HG03457 (cell line): Measurements from ENCODE around the gene FOSB.
"Not testable (repeated sequence)": the region's sequence is repeated elsewhere in the genome, so short reads cannot be mapped to it uniquely, and the experiment has no call there.

ENCODE experiments used
- ATAC-seq: cut with Tn5 transposase; IDR thresholded peaks from one replicate; pipeline ENCODE4 v1.9.1; 2021; ENCODE audit warnings: moderate number of reproducible peaks; ENCODE audit not compliant: unreplicated experiment

FOSB gene

GRCh38 chr19:45467456-45468158, at the start of gene FOSB:
Gene FOSB, plus strand, starts transcription at chr19:45467996. Its CDS starts 591 bp downstream, at chr19:45468587.
- no peak for ATAC-seq

- no peak for ATAC-seq
Observed at GRCh38 chr19:45418802-45419201, 49.0 kb upstream of the FOSB start.

DNA sequence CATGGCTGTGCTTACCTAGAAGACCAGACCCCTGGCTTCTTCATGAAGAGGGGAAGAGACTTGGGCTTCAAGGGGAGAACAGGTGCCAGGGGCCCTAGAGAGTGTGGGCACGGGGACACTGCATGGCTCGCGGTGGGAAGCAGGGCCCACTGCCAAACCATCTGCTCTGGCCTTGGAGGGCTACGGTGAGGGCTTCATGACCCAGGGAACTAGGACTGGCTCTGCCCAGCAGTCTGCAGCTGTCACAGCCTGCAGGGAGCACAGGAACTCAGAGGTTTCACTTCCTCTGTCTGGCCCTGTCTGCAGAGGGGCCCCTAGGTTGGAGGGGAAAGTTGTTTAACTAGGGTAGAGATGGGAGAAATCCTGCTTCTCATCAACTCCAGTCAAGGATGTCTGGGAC, 48.4 kb upstream of the FOSB start:
- ATAC-seq: no peak

- no peak for ATAC-seq
Observed at GRCh38 chr19:45419895-45420294, 47.9 kb upstream of the FOSB start.

DNA sequence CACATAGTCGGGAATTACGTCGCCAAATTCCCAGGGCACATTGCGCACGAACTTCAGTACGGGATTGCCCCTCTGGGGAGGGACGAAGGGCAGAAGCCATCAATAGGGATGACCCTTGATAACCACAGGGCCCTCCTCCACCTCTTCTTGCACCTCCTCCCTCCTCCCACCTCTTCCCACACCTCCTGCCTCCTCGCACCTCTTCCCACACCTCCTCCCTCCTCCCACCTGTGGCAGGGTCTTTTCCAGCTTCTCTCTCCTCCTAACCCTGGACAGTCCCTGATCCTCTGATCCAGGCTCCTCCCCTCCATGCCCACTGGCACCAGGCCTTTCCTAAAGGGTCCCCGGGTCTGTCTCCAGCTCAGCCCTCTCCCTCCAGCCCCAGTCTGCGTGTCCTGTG, 47.4 kb upstream of the FOSB start:
- no peak for ATAC-seq

- ATAC-seq: no peak
Observed at GRCh38 chr19:45420871-45421270, 46.9 kb upstream of the FOSB start.

GRCh38 chr19:45421947-45422498, 45.8 kb upstream of the FOSB start:
- ATAC-seq: no peak

- no peak for ATAC-seq
Observed at GRCh38 chr19:45423033-45423588, 44.7 kb upstream of the FOSB start.

DNA sequence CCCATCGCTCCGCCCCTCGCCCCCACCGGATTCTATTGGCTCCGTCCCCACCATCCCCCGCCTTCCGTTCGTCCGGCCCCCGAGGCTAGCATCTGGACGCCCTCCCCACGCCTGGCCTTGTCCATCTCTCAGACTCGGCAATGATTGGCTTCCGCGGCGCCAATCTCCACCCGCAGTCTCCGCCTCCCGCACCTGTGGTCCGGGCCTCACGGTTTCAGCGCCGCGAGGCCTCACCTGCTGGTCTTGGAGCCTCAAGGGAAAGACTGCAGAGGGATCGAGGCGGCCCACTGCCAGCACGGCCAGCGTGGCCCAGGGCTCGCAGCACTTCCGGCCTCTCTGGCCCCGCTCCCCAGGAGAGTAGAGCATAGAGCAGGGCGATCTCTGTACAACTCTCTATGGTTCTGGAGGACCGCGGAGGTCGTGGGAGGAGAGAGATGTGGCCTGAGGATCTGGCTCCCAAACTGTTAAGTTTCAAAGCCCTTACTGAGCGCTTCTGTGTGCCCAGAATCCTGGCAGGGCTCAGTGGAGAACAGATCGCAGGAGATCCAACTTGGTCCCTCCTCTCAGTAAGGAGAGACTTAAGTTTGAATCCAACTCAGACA, 44.1 kb upstream of the FOSB start, which contains the start of gene ERCC1:
Gene ERCC1, minus strand, starts transcription at position 329 of the 602 bp plus-strand sequence. CDS start 543 bp downstream, outside the sequence.
- peak; percentile 39 for ATAC-seq

DNA sequence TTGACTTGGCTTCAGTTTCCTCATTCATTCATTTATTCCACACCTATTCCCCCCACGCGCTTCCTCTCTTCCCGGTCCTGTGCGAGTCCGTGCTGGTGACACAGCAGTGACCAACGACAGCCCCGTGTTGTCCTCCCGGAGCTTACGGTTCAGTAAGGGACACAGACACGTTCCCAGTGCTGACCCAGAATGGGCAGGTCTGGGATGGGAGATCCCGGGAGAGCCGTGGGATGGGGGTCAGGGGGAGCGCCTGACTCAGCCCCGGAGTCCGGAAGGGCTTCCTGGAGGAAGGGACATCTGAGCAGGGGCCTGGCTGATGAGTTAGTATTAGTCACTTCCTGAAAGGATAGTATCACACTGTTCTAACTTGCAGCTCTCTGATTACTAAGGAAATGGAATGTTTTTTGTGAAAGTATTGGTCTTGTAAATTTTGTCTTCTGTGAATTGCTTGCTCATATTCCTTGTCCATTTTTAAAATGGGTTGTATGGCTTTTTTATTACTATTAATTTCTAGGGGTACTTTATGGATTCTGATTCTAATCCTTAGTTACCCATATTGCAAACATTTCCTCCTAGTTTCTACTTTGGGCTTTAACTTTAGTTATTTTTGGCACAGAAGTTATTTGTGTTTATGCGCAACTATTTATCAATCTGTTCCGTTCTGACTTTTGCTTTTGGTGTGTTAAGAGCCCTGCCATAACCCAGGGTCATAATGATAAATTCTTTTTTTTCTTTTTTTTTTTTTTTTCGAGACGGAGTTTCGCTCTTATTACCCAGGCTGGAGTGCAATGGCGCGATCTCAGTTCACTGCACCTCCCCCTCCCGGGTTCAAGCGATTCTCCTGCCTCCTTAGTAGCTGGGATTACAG, 43.4 kb upstream of the FOSB start:
- no peak for ATAC-seq

- ATAC-seq: no peak
Observed at GRCh38 chr19:45428384-45429231, 39.2 kb upstream of the FOSB start.

DNA sequence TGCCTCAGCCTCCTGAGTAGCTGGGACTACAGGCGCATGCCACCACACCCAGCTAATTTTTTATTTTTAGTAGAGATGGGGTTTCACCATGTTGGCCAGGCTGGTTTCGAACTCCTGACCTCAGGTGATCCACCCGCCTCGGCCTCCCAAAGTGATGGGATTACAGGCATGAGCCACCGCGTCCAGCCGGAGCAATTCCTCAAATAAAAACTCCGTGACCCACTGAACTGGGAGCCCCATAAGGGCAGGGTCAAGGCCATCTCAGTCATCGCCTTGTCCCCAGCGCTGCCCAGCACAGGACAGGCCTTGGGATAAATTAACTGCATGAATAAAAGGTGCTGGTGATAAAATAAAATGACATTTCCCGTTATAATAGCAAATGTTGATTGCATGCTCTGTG, 37.9 kb upstream of the FOSB start:
- not testable (repeated sequence) for ATAC-seq

DNA sequence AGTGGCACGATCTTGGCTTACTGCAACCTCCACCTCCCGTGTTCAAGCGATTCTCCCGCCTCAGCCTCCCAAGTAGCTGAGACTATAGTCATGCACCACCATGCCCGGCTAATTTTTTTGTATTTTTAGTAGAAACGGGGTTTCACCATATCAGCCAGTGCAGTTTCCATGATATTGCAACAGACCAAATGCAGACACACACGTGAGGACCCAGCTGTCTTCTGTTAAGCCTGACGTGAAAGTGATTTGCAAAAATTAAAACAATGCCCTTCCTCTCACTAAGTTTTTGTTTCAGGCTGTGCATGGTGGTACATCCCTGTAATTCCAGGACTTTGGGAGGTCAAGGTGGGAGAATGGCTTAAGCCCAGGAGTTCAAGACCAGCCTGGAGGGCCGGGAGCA, 36.8 kb upstream of the FOSB start:
- not testable (repeated sequence) for ATAC-seq

- not testable (repeated sequence) for ATAC-seq
Observed at GRCh38 chr19:45432543-45432942, 35.3 kb upstream of the FOSB start.

- no peak for ATAC-seq
Observed at GRCh38 chr19:45437328-45437727, 30.5 kb upstream of the FOSB start.

DNA sequence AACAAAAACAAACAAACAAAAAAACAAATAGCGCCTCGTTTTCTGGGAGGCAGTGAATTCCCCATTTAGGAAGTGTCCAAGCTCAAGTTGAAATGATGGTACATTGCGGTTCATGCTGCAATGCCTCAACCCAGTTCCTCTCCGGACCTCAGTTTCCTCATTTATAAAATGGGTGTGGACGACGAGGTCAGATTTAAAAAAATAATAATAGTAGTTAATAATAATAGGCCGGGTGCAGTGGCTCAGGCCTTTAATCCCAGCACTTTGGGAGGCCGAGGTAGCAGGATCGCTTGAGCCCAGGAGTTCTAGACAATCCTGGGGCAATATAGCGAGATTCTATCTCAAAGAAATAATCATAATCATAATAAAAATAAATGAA, 28.6 kb upstream of the FOSB start:
- no peak for ATAC-seq

DNA sequence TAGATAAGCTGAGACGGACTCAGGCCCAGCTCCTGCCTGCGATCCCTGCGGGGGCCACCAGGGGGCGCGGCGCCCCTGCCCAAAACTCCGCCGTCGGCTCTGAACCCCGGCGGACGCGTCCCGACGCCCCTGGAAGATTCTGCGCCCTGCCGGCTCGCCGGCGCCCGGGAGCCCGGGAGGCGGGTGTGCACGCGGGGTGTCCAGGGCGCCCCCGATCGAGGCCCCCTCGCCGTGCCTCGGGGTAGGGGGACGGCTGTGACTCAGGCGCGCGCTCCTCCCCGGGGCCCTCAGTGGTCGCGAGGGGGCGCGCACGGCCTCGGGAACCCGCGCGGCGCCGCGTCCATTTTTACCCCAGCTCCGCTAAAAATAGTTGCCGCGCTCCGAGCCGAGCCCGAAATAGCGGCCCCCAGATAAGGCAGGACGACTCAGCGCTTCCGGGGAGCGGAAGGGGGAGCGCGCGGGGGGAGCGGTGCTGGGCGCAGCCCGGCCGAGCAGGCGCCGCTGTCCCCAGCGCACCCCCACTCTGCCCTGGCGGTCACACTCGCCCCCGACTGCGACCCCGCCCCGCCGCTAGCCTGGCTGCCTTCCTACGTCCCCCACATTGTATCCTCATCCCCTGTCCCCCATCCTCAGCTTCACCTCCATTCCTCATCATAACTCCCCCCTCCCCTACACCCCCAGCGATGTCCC, 28.1 kb upstream of the FOSB start:
- peak; percentile 39 for ATAC-seq

DNA sequence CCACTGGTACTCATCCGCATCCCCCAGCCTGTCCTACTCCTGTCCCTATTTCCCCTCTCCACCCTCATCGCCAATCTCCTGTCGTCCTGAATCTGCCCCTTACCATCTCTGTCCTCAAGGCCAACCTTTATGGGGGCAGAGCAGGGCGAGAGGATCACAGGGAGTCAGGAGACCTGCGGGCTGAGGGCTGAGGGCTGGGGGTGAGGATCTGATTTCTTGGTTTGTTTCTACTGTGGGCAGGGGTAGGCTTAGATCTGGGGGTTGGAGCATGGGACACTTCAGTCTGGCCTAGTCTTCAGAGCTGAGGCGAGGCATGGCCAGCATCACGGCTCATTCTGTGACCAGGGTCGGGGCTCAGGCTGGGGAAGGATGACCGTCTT, 27.5 kb upstream of the FOSB start:
- no peak for ATAC-seq

- no peak for ATAC-seq
Observed at GRCh38 chr19:45440873-45441654, 26.7 kb upstream of the FOSB start.
